Measurements from ENCODE around the gene GPALPP1. TPM values are rescaled to one million over a fixed set of nuclear protein-coding genes. Genes with fewer than 3 reads are reported as not detected.
"Not testable (repeated sequence)": the region's sequence is repeated elsewhere in the genome, so short reads cannot be mapped to it uniquely, and the experiment has no call there.

Gene GPALPP1
- total RNA-seq, 1 donor from 2014 or later, result 7.4 TPM

DNA sequence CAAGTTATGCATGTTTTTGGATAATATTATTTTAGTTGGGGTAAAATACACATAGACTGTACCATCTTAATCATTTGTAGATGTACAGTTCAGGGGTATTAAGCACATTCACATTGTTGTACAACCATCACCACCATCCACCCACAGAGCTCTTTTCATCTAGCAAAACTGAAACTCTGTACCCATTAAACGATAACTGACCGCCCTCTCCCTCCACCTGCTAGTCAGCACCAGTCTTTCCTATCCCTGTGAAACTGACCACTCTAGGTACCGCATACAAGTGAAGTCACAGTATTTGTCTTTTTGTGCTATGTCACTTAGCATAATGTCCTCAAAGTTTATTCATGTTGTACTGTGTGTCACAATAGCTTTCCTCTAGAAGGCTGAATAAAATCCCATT is 70.7 kb downstream of the GPALPP1 start:
- no peak for ATAC-seq
- DNase-seq (ENCODE audit: low spot score), result no peak

DNA sequence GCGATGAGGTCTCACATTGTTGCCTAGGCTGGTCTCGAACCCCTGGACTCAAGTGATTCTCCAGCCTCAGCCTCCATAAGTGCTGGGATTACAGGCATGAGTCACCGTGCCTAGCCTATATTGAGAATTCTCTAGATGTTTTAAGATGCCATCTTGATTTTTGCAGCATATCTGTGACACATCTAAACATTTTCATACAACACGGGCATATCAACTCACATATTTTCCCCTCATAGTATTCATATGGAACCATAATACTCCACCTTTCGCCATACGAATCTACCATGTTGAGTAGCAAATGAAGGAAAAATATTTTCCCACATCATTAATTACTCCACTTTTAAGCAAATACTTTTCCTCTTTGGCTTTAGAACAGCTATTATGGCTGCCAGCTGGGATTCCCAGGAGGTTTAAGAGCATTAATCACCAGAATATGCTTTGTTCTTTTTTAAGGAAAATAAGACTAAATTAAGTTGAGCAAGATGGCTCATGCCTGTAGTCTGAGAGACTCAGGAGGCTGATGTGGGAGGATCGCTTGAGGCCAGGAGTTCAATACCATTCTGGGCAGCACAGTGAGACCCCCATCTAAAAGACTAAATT is 74.0 kb downstream of the GPALPP1 start:
- ATAC-seq (no peak), DNase-seq (ENCODE audit: low spot score) (no peak)

GRCh38 chr13:45063889-45064288 is 74.6 kb downstream of the GPALPP1 start:
- not testable (repeated sequence) for ATAC-seq; DNase-seq (ENCODE audit: low spot score)

GRCh38 chr13:45064889-45065288 is 75.6 kb downstream of the GPALPP1 start:
- ATAC-seq, result no peak
- no peak for DNase-seq (ENCODE audit: low spot score)

GRCh38 chr13:45068036-45069001 is 79.0 kb downstream of the GPALPP1 start:
- peak; percentile 21 for ATAC-seq
- no peak for DNase-seq (ENCODE audit: low spot score)

DNA sequence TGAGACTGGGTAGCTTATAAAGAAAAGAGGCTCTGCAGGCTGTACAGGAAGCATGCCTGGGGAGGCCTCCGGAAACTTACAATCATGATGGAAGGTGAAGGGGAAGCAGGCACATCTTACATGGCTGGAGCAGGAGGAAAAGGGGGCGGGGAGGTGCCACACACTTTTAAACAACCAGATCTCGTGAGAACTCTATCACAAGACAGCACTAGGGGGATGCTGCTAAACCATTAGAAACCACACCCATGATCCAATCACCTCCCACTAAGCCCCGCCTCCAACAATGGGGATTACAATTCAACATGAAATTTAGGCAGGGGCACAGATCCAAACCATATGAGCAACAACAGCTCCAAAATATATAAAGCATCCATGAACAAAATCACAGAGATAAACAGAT is 84.5 kb downstream of the GPALPP1 start:
- DNase-seq (ENCODE audit: low spot score), result no peak
- ATAC-seq, result no peak

- ATAC-seq (no peak), DNase-seq (ENCODE audit: low spot score) (no peak)
Observed at GRCh38 chr13:45074721-45075120, 85.4 kb downstream of the GPALPP1 start.

- no peak for DNase-seq (ENCODE audit: low spot score)
- ATAC-seq, result no peak
Observed at GRCh38 chr13:45078003-45078402, 88.7 kb downstream of the GPALPP1 start.

Other genes starting within 250 kb of the GPALPP1 start
- 1.6 TPM for gene NUFIP1, start 67 bp upstream of the GPALPP1 start, total RNA-seq
- gene GTF2F2, start 131.0 kb downstream of the GPALPP1 start, total RNA-seq, result 4.4 TPM
- not detected for gene KCTD4, start 211.5 kb downstream of the GPALPP1 start, total RNA-seq

All from left lobe of liver (tissue), 2 donors.